GM12865 (cell line): ENCODE results near the gene CAMP.
"Not testable (repeated sequence)": the region's sequence is repeated elsewhere in the genome, so short reads cannot be mapped to it uniquely, and the experiment has no call there.

Source experiments
- DNase-seq: peaks from one replicate; pipeline ENCODE4 v3.0.0; 2010; ENCODE audit warnings: low read depth
- H3K4me3 ChIP-seq: 2 replicates; pipeline ENCODE4 v1.5.1; 2011; ENCODE audit warnings: mild to moderate bottlenecking, low read depth, low read length, control low read depth
- TF ChIP-seq, protein P1 (sequence below): IDR thresholded peaks from 2 replicates; pipeline ENCODE4 v1.5.1; 2011; ENCODE audit warnings: low read length, control low read depth, low read depth, inconsistent platforms; ENCODE audit not compliant: insufficient read depth; ENCODE audit errors: missing control alignments

Gene CAMP

DNA sequence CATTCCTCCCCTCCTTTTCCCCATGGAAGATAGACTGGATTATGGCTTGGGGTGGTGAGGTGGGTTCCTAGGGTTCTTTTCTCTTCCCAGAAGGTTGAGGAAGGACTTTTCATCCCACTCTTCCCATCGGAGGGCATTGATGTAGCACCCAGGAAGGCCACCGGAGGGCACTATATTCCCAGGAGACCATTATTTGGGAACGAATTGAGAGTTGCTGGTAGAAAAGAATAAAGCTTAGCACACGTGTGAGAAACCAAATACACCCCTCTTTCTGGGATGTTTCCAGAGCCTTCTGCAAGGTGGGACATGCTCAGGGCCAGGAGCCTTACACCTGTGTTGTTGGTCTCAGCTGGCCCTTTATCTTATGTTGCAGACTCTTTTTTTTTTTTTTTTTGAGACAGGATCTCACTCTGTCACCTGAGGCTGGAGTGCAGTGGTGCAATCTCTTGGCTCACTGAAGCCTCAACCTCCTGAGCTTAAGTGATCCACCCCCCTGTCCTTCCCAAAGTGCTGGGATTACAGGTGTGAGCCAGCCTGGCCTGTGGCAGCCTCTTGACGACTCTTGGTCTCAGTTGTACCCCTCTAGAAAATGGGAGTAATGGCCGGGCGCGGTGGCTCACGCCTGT lies 28.7 kb upstream of the CAMP start:
- H3K4me3 ChIP-seq: no peak overlapping the region
- TF ChIP-seq, protein P1, sequence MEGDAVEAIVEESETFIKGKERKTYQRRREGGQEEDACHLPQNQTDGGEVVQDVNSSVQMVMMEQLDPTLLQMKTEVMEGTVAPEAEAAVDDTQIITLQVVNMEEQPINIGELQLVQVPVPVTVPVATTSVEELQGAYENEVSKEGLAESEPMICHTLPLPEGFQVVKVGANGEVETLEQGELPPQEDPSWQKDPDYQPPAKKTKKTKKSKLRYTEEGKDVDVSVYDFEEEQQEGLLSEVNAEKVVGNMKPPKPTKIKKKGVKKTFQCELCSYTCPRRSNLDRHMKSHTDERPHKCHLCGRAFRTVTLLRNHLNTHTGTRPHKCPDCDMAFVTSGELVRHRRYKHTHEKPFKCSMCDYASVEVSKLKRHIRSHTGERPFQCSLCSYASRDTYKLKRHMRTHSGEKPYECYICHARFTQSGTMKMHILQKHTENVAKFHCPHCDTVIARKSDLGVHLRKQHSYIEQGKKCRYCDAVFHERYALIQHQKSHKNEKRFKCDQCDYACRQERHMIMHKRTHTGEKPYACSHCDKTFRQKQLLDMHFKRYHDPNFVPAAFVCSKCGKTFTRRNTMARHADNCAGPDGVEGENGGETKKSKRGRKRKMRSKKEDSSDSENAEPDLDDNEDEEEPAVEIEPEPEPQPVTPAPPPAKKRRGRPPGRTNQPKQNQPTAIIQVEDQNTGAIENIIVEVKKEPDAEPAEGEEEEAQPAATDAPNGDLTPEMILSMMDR: peak; percentile 78
- DNase-seq: peak; percentile 41

- H3K4me3 ChIP-seq: no peak overlapping the region
- TF ChIP-seq, protein P1: no peak
- DNase-seq: no peak
Measured at GRCh38 chr3:48196611-48197010, 26.7 kb upstream of the CAMP start.

- no peak overlapping the region for H3K4me3 ChIP-seq
- TF ChIP-seq, protein P1: no peak
- DNase-seq: no peak
Measured at GRCh38 chr3:48199117-48199516, 24.2 kb upstream of the CAMP start.

DNA sequence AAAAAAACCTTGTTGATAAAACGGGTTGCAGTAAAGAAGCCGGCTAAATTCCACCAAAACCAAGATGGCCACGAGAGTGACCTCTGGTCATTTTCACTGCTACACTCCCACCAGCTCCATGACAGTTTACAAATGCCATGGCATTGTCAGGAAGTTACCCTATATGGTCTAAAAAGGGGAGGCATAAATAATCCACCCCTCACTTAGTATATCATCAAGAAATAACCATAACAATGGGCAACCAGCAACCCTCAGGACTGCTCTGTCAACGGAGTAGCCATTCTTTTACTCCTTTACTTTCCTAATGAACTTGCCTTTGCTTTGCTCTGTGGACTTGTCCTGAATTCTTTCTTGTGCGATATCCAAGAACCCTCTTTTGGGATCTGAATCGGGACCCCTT lies 20.7 kb upstream of the CAMP start:
- no peak overlapping the region for H3K4me3 ChIP-seq
- TF ChIP-seq, protein P1: no peak
- DNase-seq: no peak

DNA sequence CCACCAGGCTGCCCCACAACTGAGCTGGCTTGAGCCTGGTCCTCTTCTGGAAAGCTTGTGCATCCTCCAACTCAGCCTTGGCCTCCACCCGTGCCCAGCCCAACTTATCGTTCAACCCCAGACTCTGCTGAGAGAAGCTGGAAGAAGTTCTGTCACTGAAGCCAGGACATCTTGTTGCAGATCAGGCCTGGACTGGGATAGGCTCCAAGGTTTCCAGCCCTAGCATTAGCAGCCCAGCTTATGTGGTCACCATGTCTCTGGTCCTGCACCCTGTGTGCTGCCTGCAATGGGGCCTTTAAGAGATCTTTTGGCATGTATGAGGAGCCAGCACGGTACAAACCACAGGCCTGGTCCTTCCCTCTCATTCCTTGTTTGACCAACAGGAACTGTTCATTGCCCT lies 15.2 kb upstream of the CAMP start:
- DNase-seq: no peak
- no peak overlapping the region for H3K4me3 ChIP-seq
- TF ChIP-seq, protein P1: no peak

GRCh38 chr3:48209445-48209844 lies 13.8 kb upstream of the CAMP start:
- no peak for DNase-seq
- TF ChIP-seq, protein P1: no peak
- no peak overlapping the region for H3K4me3 ChIP-seq

GRCh38 chr3:48210534-48210933 lies 12.8 kb upstream of the CAMP start:
- not testable (repeated sequence) for DNase-seq, H3K4me3 ChIP-seq

GRCh38 chr3:48211776-48212175 lies 11.5 kb upstream of the CAMP start:
- H3K4me3 ChIP-seq, DNase-seq: not testable (repeated sequence)
